A204.1 (cell line): ENCODE measurements around the gene DNAI1.

Experiments
- FAIRE-seq: peaks from 2 replicates; lab custom pipeline; 2012; peaks lifted over from hg19 to GRCh38; lab: Jason Lieb, UNC

DNAI1 gene

DNA sequence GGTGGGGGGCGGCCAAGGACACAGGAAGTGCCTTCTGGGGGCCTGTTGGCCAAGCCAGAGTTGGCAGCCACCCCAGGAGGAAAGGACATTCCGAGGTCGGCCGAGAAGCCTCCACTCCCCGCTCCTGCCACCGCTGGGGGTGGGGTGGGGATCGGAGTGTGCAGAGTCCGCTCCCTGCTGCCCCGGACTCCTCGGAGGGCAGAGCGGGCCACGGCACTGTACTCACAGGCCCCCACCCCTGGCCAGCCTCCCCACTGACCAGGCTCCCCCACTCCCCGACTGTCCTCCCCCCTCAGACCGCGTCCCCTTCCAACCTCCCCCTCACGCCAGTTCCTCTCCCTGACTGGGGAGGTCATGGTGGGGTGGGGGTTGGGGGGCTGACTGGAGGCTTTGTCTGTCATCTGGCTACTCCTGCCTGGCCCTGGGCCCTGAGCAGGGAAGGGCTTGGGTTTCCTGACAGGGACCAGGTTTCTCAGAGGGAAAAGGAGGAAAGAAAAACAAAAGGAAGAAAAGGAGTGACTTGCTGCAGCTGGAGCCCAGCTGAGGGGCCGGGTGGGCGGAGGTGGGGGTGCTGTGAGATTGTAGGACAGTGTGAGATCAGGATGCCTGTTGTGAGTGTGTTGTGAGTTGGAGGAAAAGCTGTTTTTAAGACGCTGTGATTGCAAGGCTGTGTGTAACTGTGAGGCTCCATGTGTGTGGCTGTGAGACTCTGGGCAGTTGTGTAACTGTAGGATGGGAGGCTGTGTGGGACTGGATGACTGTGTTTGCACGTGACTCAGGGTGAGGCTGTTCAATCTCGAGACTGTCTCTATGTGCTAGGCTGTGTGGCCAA, 101.2 kb downstream of the DNAI1 start:
- FAIRE-seq, result no peak

DNA sequence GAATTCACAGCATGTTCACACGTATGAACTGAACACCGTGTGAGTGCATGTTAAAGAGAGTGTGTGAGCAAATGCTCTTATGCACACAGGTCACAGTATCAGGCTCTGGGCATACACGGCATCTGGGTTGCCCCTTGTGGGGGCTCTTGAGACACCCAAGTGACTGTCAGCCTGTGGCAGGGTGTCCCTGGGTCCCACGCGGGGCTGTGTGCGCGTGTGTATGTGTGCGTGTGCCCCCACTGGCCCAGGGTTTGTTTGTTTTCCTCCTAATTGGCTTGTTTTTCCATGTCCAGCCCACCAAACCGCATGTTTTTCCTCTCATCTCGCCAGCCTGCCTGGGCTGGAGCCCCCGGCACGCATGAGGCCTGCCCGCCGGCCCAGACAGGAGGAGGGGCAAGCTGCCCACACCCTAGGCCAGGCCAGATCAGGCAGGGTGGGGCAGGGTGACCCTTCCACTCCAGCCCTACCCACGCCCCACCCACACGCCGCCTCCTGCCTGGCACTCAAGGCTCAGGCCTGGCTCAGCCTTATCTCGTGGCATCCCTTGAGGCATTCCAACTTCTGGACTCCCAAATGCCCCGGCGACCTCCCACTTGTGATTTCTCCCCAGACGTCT, 102.1 kb downstream of the DNAI1 start:
- no peak for FAIRE-seq

DNA sequence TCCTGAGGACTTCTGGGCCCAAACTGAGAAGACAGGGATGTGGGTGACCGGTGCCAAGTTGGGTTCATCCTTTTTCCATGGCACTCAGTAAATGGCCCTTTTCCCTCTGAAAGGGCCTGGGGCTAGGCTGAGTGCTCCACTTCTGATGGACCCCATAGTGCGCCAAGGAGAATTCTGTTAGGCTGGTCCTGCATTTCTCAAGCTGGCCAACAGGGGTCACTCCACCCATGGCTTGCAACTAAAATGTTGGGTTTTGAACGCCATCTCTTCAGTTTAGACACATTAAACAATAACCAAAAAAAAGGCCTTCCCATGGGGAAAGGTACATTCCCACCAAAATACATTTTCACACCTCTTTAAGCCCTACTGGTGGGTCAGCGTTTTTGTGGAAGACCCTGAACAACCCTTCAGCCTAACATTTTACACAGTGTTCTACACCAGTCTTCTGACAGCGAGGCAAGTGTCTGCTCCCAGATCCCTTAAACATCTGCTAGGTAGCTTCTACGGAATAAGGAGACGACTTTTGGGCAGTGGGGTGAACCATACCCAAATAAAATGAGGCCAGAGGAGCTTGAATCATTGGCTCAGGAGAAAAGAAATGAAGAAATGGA, 103.6 kb downstream of the DNAI1 start:
- no peak for FAIRE-seq

DNA sequence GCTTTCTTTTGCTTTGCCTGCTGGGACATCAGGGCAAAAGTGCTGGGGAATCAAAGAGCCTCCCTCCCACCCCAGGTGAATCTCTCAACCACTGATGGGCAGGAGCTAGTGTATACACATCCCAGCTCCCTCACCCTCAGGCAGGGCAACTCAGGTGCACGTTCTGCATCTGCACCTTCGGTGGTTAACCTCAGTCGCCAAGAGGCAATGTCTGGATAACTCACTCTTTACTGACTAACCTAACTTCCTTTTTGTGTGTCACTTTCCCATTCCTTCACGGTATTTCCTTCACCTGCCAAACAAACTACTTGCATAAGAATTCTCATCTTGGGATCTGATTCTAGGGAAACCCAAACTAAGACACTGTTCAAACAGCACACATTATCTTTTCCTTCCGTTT, 104.7 kb downstream of the DNAI1 start:
- no peak for FAIRE-seq

- FAIRE-seq, result no peak
These were observed 106.0 kb downstream of the DNAI1 start for GRCh38 chr9:34564617-34565016.

GRCh38 chr9:34565856-34566255, 107.3 kb downstream of the DNAI1 start:
- FAIRE-seq, result no peak

GRCh38 chr9:34566322-34566721, 107.7 kb downstream of the DNAI1 start:
- FAIRE-seq, result no peak

DNA sequence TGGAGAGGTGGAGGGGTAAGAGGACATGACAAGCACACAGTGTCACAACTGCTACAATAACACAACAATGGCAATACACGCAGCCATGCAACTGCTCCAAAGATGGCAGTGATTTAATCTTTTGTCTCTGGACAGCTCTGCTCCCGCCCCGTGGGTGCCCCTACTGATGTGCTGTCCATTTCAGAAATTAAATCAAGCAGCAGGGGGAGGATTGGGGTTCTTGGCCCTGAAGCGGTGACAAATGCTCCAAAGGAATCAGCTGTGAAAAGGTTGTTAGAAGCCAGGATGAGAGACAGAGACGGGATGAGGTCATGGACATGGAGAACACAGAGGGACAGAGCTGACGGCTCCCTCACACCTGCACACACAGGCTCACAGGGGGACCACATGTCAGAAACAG, 108.4 kb downstream of the DNAI1 start:
- FAIRE-seq, result no peak

GRCh38 chr9:34568133-34568532, 109.5 kb downstream of the DNAI1 start:
- no peak for FAIRE-seq

- FAIRE-seq, result no peak
These were observed 110.2 kb downstream of the DNAI1 start for GRCh38 chr9:34568774-34569173.

DNA sequence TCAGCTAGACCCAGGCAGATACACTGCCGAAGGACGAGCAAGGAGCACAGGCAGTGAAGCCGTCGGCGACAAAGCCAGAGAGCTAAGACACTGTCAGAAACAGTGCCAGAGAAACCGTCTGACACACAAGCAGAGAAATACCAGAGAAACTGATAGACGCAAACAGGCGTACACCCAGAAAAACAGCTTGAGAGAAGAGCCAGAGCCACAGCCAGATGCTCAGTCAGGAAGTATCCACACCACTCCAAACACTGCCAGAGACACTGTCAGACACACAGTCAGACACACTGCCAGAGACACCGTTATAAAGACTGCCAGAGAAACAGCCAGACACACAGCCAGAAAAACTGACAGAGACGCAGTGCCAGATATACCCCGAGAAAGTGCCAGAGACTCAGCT, 111.8 kb downstream of the DNAI1 start:
- no peak for FAIRE-seq
